K562 (cell line): ENCODE measurements around the gene ASB15. TPM values are rescaled to one million over a fixed set of nuclear protein-coding genes. Genes with fewer than 3 reads are reported as not detected.

Experiments
- REST ChIP-seq, 2 experiments: fragments of 450-650 bp; formaldehyde crosslinking in 1 of 2; IDR thresholded peaks; 2 replicates each; pipeline versions ENCODE4 v1.4.0 to v1.6.1; 2014 to 2020; ENCODE audit warnings: mild to moderate bottlenecking in 2 of 2, borderline replicate concordance in 1 of 2, low read depth in 1 of 2
- polyA plus RNA-seq, 8 experiments: library from polyadenylated mRNA; depleted of rRNA in 4 of 8; stranded (reverse) in 5 of 8; unstranded in 3 of 8; fragments of >200 nt; fragmentation: Nextera tagmentation in 2 of 8; fragmentation: Illumina TruSeq in 1 of 8; extraction: Ambion mirVana in 2 of 8; extraction: Trizol in 1 of 8; gene quantifications; 2 replicates each; pipeline versions ENCODE4 v1.2.1 to v1.2.3, GENCODE V29; 2011 to 2014; ENCODE audit warnings: inconsistent platforms in 1 of 8, missing spikeins in 1 of 8
- total RNA-seq, 7 experiments: library from RNA; depleted of rRNA in 6 of 7; stranded (reverse); fragments of >200 nt in 6 of 7; fragmentation: Illumina TruSeq in 2 of 7; extraction: Trizol in 2 of 7; gene quantifications; 2 replicates each; pipeline versions ENCODE4 v1.2.1 to v1.2.3, GENCODE V29; 2011 to 2021; ENCODE audit warnings: low replicate concordance in 1 of 7

Gene ASB15
- total and polyA plus RNA-seq, 9 of the 15 experiments (the other 6 are each of a cell fraction or from before 2014, with no cell fraction given), result 0.03 to 0.14 (median 0.04) TPM; not detected in 3

DNA sequence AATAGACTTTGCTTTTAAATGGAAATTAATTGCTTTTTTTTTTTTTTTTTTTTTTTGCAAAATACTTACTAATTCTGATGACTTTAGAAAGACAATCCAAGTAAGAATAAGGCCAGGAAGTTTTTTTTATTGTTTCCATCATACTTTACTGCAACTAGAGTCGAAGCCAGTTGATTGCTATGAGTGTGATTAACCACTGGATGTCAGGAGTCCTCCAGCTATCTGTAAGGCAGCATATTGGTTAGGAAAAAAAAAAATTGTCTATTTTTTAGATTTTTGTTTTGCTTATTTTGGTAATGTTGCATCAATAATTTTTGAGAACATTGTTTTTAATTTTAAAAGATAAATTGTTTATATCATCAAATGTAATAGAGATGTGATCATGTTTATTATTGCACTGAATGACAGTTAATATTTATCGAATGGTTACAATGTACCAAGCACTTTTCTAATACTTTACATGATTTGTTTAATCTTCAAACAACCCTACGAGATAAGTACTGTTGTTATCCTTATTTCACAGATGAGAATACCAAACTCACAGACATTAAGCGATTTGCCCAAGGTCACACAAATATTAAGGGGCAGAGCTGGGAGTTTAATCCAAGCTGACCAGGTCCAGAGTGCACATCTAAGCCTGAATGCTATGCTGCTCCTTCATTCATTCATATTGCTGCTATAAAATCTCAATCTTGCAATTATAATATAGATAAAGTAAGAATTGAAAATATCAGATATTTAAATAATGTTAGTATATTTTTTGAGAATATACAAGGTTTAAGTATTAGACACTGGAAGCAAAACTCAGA, 34.1 kb downstream of the ASB15 start (continued):
- TF ChIP-seq REST (IDR thresholded peaks at IDR 0.05; ENCODE audit: borderline replicate concordance), result peak; percentile 83
- no peak for TF ChIP-seq REST (CRISPR knock-in tag; IDR thresholded peaks at IDR 0.05; ENCODE audit: low read depth)
- TF ChIP-seq, all 486 proteins: peak for 10
